ENCODE measurements around the gene GALR2. TPM values are rescaled to one million over a fixed set of nuclear protein-coding genes. Genes with fewer than 3 reads are reported as not detected.

Gene GALR2
- total RNA-seq, 6 experiments from 2014 or later = 0.18 TPM; not detected in 5

- Histone ChIP-seq H3K4me1 (peaks cover 0 to 3% (median 0%) of the 10 kb centered on the region in 4 donors), H3K27me3 (no peaks in the 10 kb centered on the region), H3K36me3 (no peaks in the 10 kb centered on the region), H3K9me3 (no peaks in the 10 kb centered on the region), H3K27ac (no peak overlapping the region), H3K4me3 (no peak overlapping the region)
- DNase-seq (no peak), ATAC-seq (no peak)
- TF ChIP-seq POLR2A (IDR thresholded peaks at IDR 0.05) = no peak
- TF ChIP-seq CTCF (IDR thresholded peaks at IDR 0.05) = no peak
- 57% methylated on average over 3 of the region's 5 CpGs for WGBS (ENCODE audit: insufficient coverage, low coverage, low lambda C conversion rate, missing lambda C conversion rate)
- intact Hi-C loops (cut with DNase I) = loop anchor here (5.0 to 10.0 kb wide), 2 partner anchors 52 to 159 kb away; no protein-coding TSS in a partner anchor
Measured at GRCh38 chr17:76123191-76123499, 48.6 kb downstream of the GALR2 start.

DNA sequence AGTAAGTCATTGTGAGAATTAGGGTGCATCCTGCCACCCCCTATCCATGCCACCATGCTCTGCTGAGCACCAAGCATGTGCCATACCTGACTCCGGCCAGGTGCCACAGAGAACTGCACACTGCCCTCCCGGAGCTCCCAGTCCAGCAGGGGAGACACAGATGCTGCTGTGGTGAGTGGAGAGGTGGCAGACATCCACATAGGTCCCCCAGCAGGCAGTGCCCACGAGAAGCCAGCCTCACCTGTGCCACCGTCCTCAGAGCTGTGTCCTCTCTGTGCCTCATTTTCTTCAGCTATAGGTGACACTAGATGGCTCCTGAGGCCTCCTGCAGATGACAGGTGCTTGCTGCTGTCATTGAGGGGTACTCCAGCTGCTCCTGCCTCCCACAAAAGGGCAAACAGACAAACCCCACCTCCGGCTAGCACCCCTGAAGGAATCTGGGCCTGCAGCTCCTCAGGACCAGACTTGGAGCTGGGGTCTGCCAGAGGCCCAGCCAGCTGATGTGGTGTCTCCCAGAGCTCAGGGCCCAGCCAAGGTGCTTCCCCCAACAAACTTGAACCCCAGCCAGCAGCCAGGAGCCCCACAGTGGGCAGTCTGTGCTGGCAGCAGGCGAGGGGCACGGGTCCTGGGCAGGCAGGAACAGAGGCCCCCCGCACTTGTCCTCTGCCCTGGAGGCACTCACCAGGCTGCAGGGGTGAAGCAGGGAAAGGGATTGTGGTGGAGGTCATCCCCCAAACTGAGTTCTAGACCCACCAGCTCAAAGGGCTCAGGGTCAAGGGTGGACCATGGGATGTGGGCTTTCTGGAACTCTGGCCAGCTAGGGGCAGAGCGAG is 49.4 kb downstream of the GALR2 start:
- no peak for TF ChIP-seq CTCF (IDR thresholded peaks at IDR 0.05)
- no peak for TF ChIP-seq POLR2A (IDR thresholded peaks at IDR 0.05)
- ATAC-seq = no peak
- H3K4me3 ChIP-seq = no peak overlapping the region
- DNase-seq = no peak
- H3K27ac ChIP-seq = no peak overlapping the region
- intact Hi-C loops (cut with DNase I) = loop anchor here (5.0 to 10.0 kb wide), 2 partner anchors 51 to 158 kb away; no protein-coding TSS in a partner anchor
- H3K27me3 ChIP-seq = no peaks in the 10 kb centered on the region
- whole genome bisulfite sequencing (ENCODE audit: insufficient coverage, low coverage, low lambda C conversion rate, missing lambda C conversion rate) = 8% methylated on average over 2 of the region's 9 CpGs
- no peaks in the 10 kb centered on the region for H3K36me3 ChIP-seq
- no peaks in the 10 kb centered on the region for H3K9me3 ChIP-seq
- peaks cover 0 to 3% (median 0%) of the 10 kb centered on the region in 4 donors for H3K4me1 ChIP-seq

GRCh38 chr17:76124582-76125390 is 50.2 kb downstream of the GALR2 start:
- Histone ChIP-seq H3K27ac (no peak overlapping the region), H3K4me1 (peaks cover 0 to 3% (median 0%) of the 10 kb centered on the region in 4 donors), H3K27me3 (no peaks in the 10 kb centered on the region), H3K4me3 (no peak overlapping the region), H3K9me3 (no peaks in the 10 kb centered on the region), H3K36me3 (no peaks in the 10 kb centered on the region)
- no peak for ATAC-seq
- intact Hi-C loops (cut with DNase I) = loop anchor here (5.0 to 10.0 kb wide), 2 partner anchors 50 to 158 kb away; no protein-coding TSS in a partner anchor
- TF ChIP-seq CTCF (IDR thresholded peaks at IDR 0.05) (no peak), POLR2A (IDR thresholded peaks at IDR 0.05) (no peak)
- DNase-seq = no peak
- WGBS (ENCODE audit: insufficient coverage, low coverage, low lambda C conversion rate, missing lambda C conversion rate) = 94% methylated on average over 3 of the region's 22 CpGs

- H3K27ac ChIP-seq = no peak overlapping the region
- TF ChIP-seq CTCF (IDR thresholded peaks at IDR 0.05) (no peak), POLR2A (IDR thresholded peaks at IDR 0.05) (no peak)
- H3K27me3 ChIP-seq = no peaks in the 10 kb centered on the region
- peaks cover 0 to 3% (median 0%) of the 10 kb centered on the region in 4 donors for H3K4me1 ChIP-seq
- no peak overlapping the region for H3K4me3 ChIP-seq
- no peaks in the 10 kb centered on the region for H3K36me3 ChIP-seq
- ATAC-seq = no peak
- no peaks in the 10 kb centered on the region for H3K9me3 ChIP-seq
- intact Hi-C loops (cut with DNase I) = loop anchor here in 1 of 2 donors (10.0 kb wide), 1 partner anchor 49 kb away; no protein-coding TSS in a partner anchor
- WGBS (ENCODE audit: insufficient coverage, low coverage, low lambda C conversion rate, missing lambda C conversion rate) = 33% methylated on average over 2 of the region's 5 CpGs
- no peak for DNase-seq
Measured at GRCh38 chr17:76125391-76125675, 50.8 kb downstream of the GALR2 start.

Measured in right lobe of liver (tissue), 6 donors.